ENCODE data around the gene TTLL11.

DNA sequence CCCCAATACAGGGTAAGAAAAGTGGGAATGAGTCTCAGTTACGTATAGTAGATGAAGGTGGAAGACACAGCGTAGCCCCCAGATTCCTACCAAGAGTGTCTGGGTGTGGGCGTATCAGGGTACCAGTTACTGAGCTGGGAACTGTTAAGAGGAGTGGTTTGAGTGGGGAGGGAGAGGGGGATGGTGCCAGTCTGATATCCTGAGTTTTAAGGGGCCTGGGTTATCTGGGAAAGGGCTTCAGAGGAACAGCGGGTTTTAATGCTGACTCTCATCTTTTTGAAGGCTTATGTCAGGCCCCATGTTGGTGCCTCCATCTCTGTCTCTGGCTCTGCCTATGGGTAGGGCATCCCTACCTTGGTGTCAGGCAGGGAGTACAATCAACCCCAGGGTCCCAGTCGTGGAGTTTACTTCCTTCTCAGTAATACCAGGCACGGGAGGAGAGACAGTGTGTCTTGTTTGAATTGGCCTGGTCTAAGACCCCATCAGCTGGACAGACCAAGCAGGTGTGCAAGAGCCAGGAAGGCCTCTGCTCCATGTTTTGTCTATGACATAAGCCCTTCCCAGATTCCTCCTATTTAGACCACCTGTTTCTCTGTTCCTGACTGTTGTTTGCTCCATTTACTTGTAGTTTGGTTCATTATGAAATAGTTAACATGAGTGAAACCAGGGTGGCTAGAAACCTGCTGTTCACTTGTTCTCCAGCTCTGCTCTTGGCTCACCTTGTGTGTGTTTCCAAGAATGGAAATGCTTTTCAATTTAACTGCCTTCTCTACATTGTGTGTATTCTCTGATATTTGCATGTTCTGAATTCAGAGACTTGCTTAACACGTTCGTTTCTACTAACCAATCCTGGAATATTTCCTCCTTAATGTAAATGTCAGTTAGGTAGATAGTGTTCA lies 316.1 kb downstream of the TTLL11 start:
- TF ChIP-seq GATA2 (IDR thresholded peaks at IDR 0.05; ENCODE audit: low read depth, low read length) (no peak), GATA3 (IDR thresholded peaks at IDR 0.05; ENCODE audit: low read depth, low read length) (no peak)

Measured in SH-SY5Y (cell line).